K562 (cell line): ENCODE results near the gene BRME1. TPM values are rescaled to one million over a fixed set of nuclear protein-coding genes. Genes with fewer than 3 reads are reported as not detected.

ENCODE experiments used
- BHLHE40 ChIP-seq: IDR thresholded peaks from 2 replicates; pipeline ENCODE4 v1.6.1; 2011; ENCODE audit warnings: low read length, improper control_type of control experiment
- BMI1 ChIP-seq: fragments of 150-350 bp; IDR thresholded peaks from 2 replicates; pipeline ENCODE4 v1.6.1; 2014; ENCODE audit warnings: low read length
- CSDE1 ChIP-seq, 2 experiments: fragments of 450-650 bp; IDR thresholded peaks; 2 replicates each; pipeline ENCODE4 v1.6.1; 2016; ENCODE audit warnings: mild to moderate bottlenecking in 1 of 2
- GABPB2 ChIP-seq: fragments of 250-450 bp; sonication (Bioruptor Pico); conservative IDR thresholded peaks from 2 replicates; pipeline ENCODE4 v1.5.1; 2021; ENCODE audit warnings: mild to moderate bottlenecking
- HMG20B ChIP-seq: fragments of 250-450 bp; sonication (Bioruptor Pico); IDR thresholded peaks from 2 replicates; pipeline ENCODE4 v1.5.0; 2021; ENCODE audit warnings: mild to moderate bottlenecking
- HNRNPUL1 ChIP-seq: fragments of 200-400 bp; formaldehyde crosslinking; IDR thresholded peaks from 2 replicates; pipeline ENCODE4 v1.6.1; 2017; ENCODE audit warnings: low read length
- MYC ChIP-seq, 2 experiments: fragments of 250-450 bp in 1 of 2; sonication (Bioruptor Pico) in 1 of 2; IDR thresholded peaks; 2 replicates each; pipeline versions ENCODE4 v1.5.1 to v1.6.1; 2012 to 2021; ENCODE audit warnings: low read depth in 2 of 2, borderline replicate concordance in 1 of 2, improper control_type of control experiment in 1 of 2, low read length in 1 of 2, mild to moderate bottlenecking in 1 of 2, moderate library complexity in 1 of 2
- PCBP1 ChIP-seq: fragments of 200-400 bp; formaldehyde crosslinking; IDR thresholded peaks from 2 replicates; pipeline ENCODE4 v1.6.1; 2018; ENCODE audit warnings: mild to moderate bottlenecking, low read depth, low read length; ENCODE audit not compliant: poor library complexity, severe bottlenecking
- PHB2 ChIP-seq: fragments of 450-650 bp; IDR thresholded peaks from 2 replicates; pipeline ENCODE4 v1.6.1; 2017; ENCODE audit warnings: low read depth
- RFX7 ChIP-seq: fragments of 250-450 bp; sonication (Bioruptor Pico); IDR thresholded peaks from 2 replicates; pipeline ENCODE4 v1.5.1; 2021; ENCODE audit warnings: mild to moderate bottlenecking
- TCF7L2 ChIP-seq: fragments of 150-350 bp; IDR thresholded peaks from 2 replicates; pipeline ENCODE4 v1.6.1; 2016; ENCODE audit warnings: low read depth, mild to moderate bottlenecking, low read length, moderate library complexity
- XRCC3 ChIP-seq: fragments of 450-650 bp; IDR thresholded peaks from 2 replicates; pipeline ENCODE4 v1.6.1; 2017; ENCODE audit warnings: mild to moderate bottlenecking, moderate library complexity
- ZC3H8 ChIP-seq: fragments of 450-650 bp; IDR thresholded peaks from 2 replicates; pipeline ENCODE4 v1.6.1; 2017
- ZNF274 ChIP-seq: IDR thresholded peaks from 2 replicates; pipeline ENCODE4 v1.6.1; 2011; ENCODE audit warnings: low read depth, mild to moderate bottlenecking, low read length, moderate library complexity, borderline replicate concordance
- ZNF584 ChIP-seq: fragments of 200-800 bp; sonication (Bioruptor generic); IDR thresholded peaks from 2 replicates; pipeline ENCODE4 v1.6.1; 2016; ENCODE audit warnings: low read depth, mild to moderate bottlenecking, missing genetic modification characterization, missing compliant biosample characterization
- ZNF764 ChIP-seq: fragments of 250-450 bp; sonication (Bioruptor Pico); IDR thresholded peaks from 2 replicates; pipeline ENCODE4 v1.4.0; 2020; ENCODE audit warnings: low read depth, mild to moderate bottlenecking, moderate library complexity
- polyA plus RNA-seq, 8 experiments: library from polyadenylated mRNA; depleted of rRNA in 4 of 8; stranded (reverse) in 5 of 8; unstranded in 3 of 8; fragments of >200 nt; fragmentation: Nextera tagmentation in 2 of 8; fragmentation: Illumina TruSeq in 1 of 8; extraction: Ambion mirVana in 2 of 8; extraction: Trizol in 1 of 8; gene quantifications; 2 replicates each; pipeline versions ENCODE4 v1.2.1 to v1.2.3, GENCODE V29; 2011 to 2014; ENCODE audit warnings: inconsistent platforms in 1 of 8, missing spikeins in 1 of 8
- total RNA-seq, 7 experiments: library from RNA; depleted of rRNA in 6 of 7; stranded (reverse); fragments of >200 nt in 6 of 7; fragmentation: Illumina TruSeq in 2 of 7; extraction: Trizol in 2 of 7; gene quantifications; 2 replicates each; pipeline versions ENCODE4 v1.2.1 to v1.2.3, GENCODE V29; 2011 to 2021; ENCODE audit warnings: low replicate concordance in 1 of 7
- TF ChIP-seq, protein P1 (sequence below): fragments of 250-450 bp; sonication (Bioruptor Pico); IDR thresholded peaks from 2 replicates; pipeline ENCODE4 v1.4.0; 2020; ENCODE audit warnings: mild to moderate bottlenecking, moderate library complexity, borderline replicate concordance
- TF ChIP-seq, protein P2 (sequence below): IDR thresholded peaks from 3 replicates; pipeline ENCODE4 v1.6.1; 2011; ENCODE audit warnings: borderline replicate concordance, mild to moderate bottlenecking; ENCODE audit not compliant: insufficient read length, insufficient read depth

BRME1 gene
- total and polyA plus RNA-seq, 9 of the 15 experiments (the other 6 are each of a cell fraction or from before 2014, with no cell fraction given): 0.75 to 6.1 (median 3.6) TPM

DNA sequence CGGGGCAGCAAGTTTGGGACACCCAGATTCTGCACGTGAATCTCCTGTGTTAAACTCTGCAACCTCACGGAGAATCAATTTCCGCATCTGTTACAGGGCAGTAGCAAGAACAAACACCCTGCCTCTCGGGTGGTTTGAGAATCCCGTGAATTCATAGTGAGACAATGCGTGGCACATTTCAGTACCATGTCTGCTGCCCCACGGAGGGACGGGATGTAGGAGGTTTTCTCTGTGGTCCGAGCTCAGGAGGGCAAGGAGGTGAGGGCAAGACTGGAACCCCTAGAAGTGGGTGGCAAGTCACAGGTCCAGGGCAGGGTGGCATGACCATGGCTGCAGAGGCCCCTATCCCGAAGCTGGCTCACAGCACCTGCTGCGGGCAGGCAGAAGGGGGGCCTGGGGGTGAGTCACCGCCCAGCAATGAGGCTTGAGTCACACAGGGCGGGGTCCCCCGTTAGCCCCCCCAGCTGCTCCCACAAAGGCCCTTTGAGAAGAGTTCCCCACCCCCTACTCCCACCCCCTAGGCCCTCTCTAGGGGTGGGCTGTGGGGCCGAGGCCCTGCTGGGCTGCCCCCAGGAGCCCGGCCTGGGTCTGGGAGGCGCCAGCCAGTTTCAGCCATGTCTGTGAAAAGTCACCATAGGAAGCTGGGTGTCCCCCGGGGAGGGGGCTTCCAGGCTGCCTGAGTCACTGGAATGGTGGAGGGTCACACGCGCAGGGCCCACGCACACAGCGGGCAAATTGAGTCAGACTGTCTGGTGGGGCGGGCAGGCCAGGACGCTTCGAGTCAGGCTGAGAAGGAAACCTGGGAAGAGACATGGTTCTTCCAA, 54.8 kb downstream of the BRME1 start (continued):
- TF ChIP-seq, protein P1, sequence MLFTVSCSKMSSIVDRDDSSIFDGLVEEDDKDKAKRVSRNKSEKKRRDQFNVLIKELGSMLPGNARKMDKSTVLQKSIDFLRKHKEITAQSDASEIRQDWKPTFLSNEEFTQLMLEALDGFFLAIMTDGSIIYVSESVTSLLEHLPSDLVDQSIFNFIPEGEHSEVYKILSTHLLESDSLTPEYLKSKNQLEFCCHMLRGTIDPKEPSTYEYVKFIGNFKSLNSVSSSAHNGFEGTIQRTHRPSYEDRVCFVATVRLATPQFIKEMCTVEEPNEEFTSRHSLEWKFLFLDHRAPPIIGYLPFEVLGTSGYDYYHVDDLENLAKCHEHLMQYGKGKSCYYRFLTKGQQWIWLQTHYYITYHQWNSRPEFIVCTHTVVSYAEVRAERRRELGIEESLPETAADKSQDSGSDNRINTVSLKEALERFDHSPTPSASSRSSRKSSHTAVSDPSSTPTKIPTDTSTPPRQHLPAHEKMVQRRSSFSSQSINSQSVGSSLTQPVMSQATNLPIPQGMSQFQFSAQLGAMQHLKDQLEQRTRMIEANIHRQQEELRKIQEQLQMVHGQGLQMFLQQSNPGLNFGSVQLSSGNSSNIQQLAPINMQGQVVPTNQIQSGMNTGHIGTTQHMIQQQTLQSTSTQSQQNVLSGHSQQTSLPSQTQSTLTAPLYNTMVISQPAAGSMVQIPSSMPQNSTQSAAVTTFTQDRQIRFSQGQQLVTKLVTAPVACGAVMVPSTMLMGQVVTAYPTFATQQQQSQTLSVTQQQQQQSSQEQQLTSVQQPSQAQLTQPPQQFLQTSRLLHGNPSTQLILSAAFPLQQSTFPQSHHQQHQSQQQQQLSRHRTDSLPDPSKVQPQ (CRISPR knock-in tag): no peak
- TF ChIP-seq PHB2 (no peak), HMG20B (CRISPR knock-in tag) (no peak), XRCC3 (no peak), BHLHE40 (no peak; the same call in 1 of the 2 replicates), MYC (IDR thresholded peaks at IDR 0.05; ENCODE audit: low read depth, low read length) (0 out of 2 replicates have a peak, but pooled peaks have one; percentile 3), MYC (CRISPR knock-in tag; IDR thresholded peaks at IDR 0.05; ENCODE audit: borderline replicate concordance, low read depth) (no peak), ZNF584 (0 out of 2 replicates have a peak, but pooled peaks have one; percentile 51), TCF7L2 (no peak), PCBP1 (no peak), ZC3H8 (no peak), GABPB2 (CRISPR knock-in tag) (no peak), RFX7 (CRISPR knock-in tag) (no peak), CSDE1 (IDR thresholded peaks at IDR 0.05) (no peak; a peak in 1 of 4 replicates), BMI1 (no peak), HNRNPUL1 (no peak), ZNF274 (no peak), ZNF764 (CRISPR knock-in tag) (no peak)
- TF ChIP-seq, protein P2, sequence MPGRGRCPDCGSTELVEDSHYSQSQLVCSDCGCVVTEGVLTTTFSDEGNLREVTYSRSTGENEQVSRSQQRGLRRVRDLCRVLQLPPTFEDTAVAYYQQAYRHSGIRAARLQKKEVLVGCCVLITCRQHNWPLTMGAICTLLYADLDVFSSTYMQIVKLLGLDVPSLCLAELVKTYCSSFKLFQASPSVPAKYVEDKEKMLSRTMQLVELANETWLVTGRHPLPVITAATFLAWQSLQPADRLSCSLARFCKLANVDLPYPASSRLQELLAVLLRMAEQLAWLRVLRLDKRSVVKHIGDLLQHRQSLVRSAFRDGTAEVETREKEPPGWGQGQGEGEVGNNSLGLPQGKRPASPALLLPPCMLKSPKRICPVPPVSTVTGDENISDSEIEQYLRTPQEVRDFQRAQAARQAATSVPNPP: no peak
